ENCODE results near the gene SPATA2L. TPM values are rescaled to one million over a fixed set of nuclear protein-coding genes. Genes with fewer than 3 reads are reported as not detected.
A peak's percentile ranks its signal among the peaks of the same experiment; 100 is the strongest.

Gene SPATA2L
- total and polyA plus RNA-seq, 10 of the 15 experiments (the other 5 are each of a cell fraction or from before 2014, with no cell fraction given) = 0.20 to 6.9 (median 3.9) TPM; not detected in 1

DNA sequence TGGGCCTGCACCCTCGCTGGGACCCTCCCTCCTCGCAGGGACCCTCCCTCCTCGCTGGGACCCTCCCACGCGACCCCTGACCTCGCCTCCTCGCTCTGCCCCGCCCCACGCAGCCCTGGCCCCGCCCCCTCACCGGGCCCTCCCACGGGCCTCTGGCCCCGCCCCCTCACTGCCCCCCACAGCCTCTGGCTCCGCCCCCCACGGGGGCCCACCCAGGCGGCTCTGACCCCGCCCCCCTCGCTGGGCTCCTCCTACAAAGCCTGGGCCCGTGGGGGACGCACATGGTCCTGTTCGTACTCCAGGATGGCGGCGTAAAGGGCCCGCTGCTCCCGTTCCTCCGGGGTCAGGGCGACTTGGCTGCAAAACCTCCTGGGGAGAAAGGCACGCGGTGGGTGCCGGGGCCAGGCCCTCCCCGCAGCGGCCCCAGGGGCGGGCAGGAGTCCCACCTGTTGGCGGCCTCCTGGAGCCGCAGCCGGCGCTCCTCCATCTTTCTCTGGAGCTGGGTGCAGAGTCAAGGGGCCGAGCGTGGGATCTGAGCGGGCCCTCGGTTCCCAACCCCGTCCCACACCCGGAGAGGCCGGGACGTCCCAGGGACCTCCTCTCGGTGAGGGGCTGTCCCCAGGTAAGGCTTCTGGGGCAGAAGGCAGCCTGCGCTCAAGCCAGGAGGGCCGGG is 10.2 kb upstream of the SPATA2L start (continued):
- TF ChIP-seq, protein P1, sequence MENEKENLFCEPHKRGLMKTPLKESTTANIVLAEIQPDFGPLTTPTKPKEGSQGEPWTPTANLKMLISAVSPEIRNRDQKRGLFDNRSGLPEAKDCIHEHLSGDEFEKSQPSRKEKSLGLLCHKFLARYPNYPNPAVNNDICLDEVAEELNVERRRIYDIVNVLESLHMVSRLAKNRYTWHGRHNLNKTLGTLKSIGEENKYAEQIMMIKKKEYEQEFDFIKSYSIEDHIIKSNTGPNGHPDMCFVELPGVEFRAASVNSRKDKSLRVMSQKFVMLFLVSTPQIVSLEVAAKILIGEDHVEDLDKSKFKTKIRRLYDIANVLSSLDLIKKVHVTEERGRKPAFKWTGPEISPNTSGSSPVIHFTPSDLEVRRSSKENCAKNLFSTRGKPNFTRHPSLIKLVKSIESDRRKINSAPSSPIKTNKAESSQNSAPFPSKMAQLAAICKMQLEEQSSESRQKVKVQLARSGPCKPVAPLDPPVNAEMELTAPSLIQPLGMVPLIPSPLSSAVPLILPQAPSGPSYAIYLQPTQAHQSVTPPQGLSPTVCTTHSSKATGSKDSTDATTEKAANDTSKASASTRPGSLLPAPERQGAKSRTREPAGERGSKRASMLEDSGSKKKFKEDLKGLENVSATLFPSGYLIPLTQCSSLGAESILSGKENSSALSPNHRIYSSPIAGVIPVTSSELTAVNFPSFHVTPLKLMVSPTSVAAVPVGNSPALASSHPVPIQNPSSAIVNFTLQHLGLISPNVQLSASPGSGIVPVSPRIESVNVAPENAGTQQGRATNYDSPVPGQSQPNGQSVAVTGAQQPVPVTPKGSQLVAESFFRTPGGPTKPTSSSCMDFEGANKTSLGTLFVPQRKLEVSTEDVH (IDR thresholded peaks at IDR 0.05; ENCODE audit: low read depth, partially characterized antibody) = no peak
- TF ChIP-seq ASH2L (IDR thresholded peaks at IDR 0.05; ENCODE audit: borderline replicate concordance, low read depth) (no peak), KLF5 (IDR thresholded peaks at IDR 0.05; ENCODE audit: partially characterized antibody) (no peak), NFXL1 (IDR thresholded peaks at IDR 0.05; ENCODE audit: borderline replicate concordance) (no peak), POLR2AphosphoS5 (IDR thresholded peaks at IDR 0.05; ENCODE audit: low read length) (peak; percentile 83), TAF1 (IDR thresholded peaks at IDR 0.05; ENCODE audit: borderline replicate concordance, low read depth, low read length) (peak; percentile 60; the same call in 1 of the 2 replicates), BHLHE40 (IDR thresholded peaks at IDR 0.05; ENCODE audit: borderline replicate concordance in 1 of 2, low read depth in 2 of 2, low read length in 1 of 2) (peak in 1 of 2 experiments; percentile 23; a peak in 1 of 4 replicates), MYB (IDR thresholded peaks at IDR 0.05; ENCODE audit: borderline replicate concordance, low read depth, low read length) (no peak), RBBP5 (conservative IDR thresholded peaks at IDR 0.05) (no peak), NFYB (IDR thresholded peaks at IDR 0.05; ENCODE audit: insufficient read depth, low read depth, low read length) (no peak), CHD1 (IDR thresholded peaks at IDR 0.05; ENCODE audit: low read depth, low read length) (no peak), TCF3 (IDR thresholded peaks at IDR 0.05; ENCODE audit: borderline replicate concordance, insufficient read depth, low read depth, low read length) (0 out of 2 replicates have a peak, but pooled peaks have one; percentile 26), FOS (IDR thresholded peaks at IDR 0.05; ENCODE audit: borderline replicate concordance, extremely low read depth, insufficient read length) (no peak), ZNF24 (IDR thresholded peaks at IDR 0.05) (no peak), DPF2 (IDR thresholded peaks at IDR 0.05) (peak; percentile 45; the same call in 1 of the 2 replicates), BACH1 (IDR thresholded peaks at IDR 0.05; ENCODE audit: borderline replicate concordance) (0 out of 2 replicates have a peak, but pooled peaks have one; percentile 23), NRF1 (conservative IDR thresholded peaks at IDR 0.05; ENCODE audit: low read depth, low read length) (no peak), EED (IDR thresholded peaks at IDR 0.05; ENCODE audit: low read depth) (0 out of 2 replicates have a peak, but pooled peaks have one; percentile 22), IKZF1 (conservative IDR thresholded peaks at IDR 0.05) (peak; percentile 44), ZNF687 (IDR thresholded peaks at IDR 0.05) (peak; percentile 62; the same call in 1 of the 2 replicates), SIN3A (IDR thresholded peaks at IDR 0.05; ENCODE audit: low read depth, low read length) (0 out of 2 replicates have a peak, but pooled peaks have one; percentile 56), CHD2 (IDR thresholded peaks at IDR 0.05; ENCODE audit: borderline replicate concordance, low read depth, low read length) (no peak), RB1 (IDR thresholded peaks at IDR 0.05; ENCODE audit: borderline replicate concordance) (peak; percentile 41; the same call in 1 of the 2 replicates), GABPA (IDR thresholded peaks at IDR 0.05; ENCODE audit: low read depth) (no peak), POLR2A (IDR thresholded peaks at IDR 0.05; ENCODE audit: low read depth, low read length) (peak; percentile 91)
